IMR-90 (cell line): Measurements from ENCODE around the gene TNS2. TPM values are rescaled to one million over a fixed set of nuclear protein-coding genes. Genes with fewer than 3 reads are reported as not detected.

Experiments used
- ATAC-seq: fragments of 200-7000 bp; cut with Tn5 transposase; 2 replicates; pipeline ENCODE4 v1.9.1; 2020; ENCODE audit warnings: low read depth, mild to moderate bottlenecking, moderate library complexity
- BruUV-seq: library from RNA; stranded (reverse); fragments of 400-500 nt; replicated peaks from 2 replicates; lab custom pipeline; 2021; lab: Mats Ljungman, UMichigan
- CTCF ChIA-PET: fragments of 300-600 bp; formaldehyde crosslinking; extraction: SDS; loops from one replicate; lab custom pipeline; 2021; ENCODE audit warnings: antibody characterized with exemption; lab: Yijun Ruan, JAX
- POLR2A ChIA-PET: fragments of 300-600 bp; sonication (Branson Sonifier 250); formaldehyde crosslinking; loops from one replicate; lab custom pipeline; 2022; ENCODE audit warnings: antibody characterized with exemption; ENCODE audit not compliant: unreplicated experiment; lab: Charles Lee
- DNase-seq: peaks from one replicate; pipeline ENCODE4 v3.0.0; 2013
- H2AFZ ChIP-seq: replicated peaks from 2 replicates; pipeline ENCODE3; 2013; ENCODE audit warnings: low read length, mild to moderate bottlenecking; ENCODE audit not compliant: poor library complexity
- H2AK5ac ChIP-seq: 2 replicates; pipeline ENCODE4 v1.6.1; 2013; ENCODE audit warnings: low read depth, low read length, inconsistent platforms
- H2AK9ac ChIP-seq: replicated peaks from 2 replicates; pipeline ENCODE3; 2013; ENCODE audit warnings: mild to moderate bottlenecking, low read depth, low read length, moderate library complexity; ENCODE audit not compliant: poor library complexity
- H2BK120ac ChIP-seq: 2 replicates; pipeline ENCODE4 v1.6.1; 2013; ENCODE audit warnings: low read depth, low read length, inconsistent platforms
- H2BK15ac ChIP-seq: 3 replicates; pipeline ENCODE4 v1.6.1; 2013; ENCODE audit warnings: low read depth, low read length, inconsistent platforms
- H2BK20ac ChIP-seq: 2 replicates; pipeline ENCODE4 v1.6.1; 2013; ENCODE audit warnings: low read depth, mild to moderate bottlenecking, inconsistent platforms, low read length, moderate library complexity
- H2BK5ac ChIP-seq: 2 replicates; pipeline ENCODE4 v1.6.1; 2013; ENCODE audit warnings: mild to moderate bottlenecking, low read depth, low read length, inconsistent platforms; ENCODE audit not compliant: poor library complexity, severe bottlenecking
- H3K14ac ChIP-seq: replicated peaks from 2 replicates; pipeline ENCODE4 v1.6.1; 2013; ENCODE audit warnings: low read depth, low read length, inconsistent platforms
- H3K18ac ChIP-seq: 2 replicates; pipeline ENCODE4 v1.6.1; 2013; ENCODE audit warnings: low read depth, low read length, control low read depth
- H3K23ac ChIP-seq: 2 replicates; pipeline ENCODE4 v1.6.1; 2013; ENCODE audit warnings: low read depth, low read length, inconsistent platforms
- H3K27ac ChIP-seq: 2 replicates; pipeline ENCODE4 v1.5.1; 2013; ENCODE audit warnings: mild to moderate bottlenecking, control low read depth, low read length; ENCODE audit not compliant: insufficient read depth
- H3K27me3 ChIP-seq: 2 replicates; pipeline ENCODE4 v1.6.1; 2013; ENCODE audit warnings: low read length; ENCODE audit not compliant: control insufficient read depth, insufficient read depth
- H3K36me3 ChIP-seq: 2 replicates; pipeline ENCODE4 v1.6.1; 2013; ENCODE audit warnings: low read length, mixed read lengths; ENCODE audit not compliant: control insufficient read depth, insufficient read depth
- H3K4ac ChIP-seq: 2 replicates; pipeline ENCODE4 v1.6.1; 2013; ENCODE audit warnings: low read depth, low read length, inconsistent platforms
- H3K4me1 ChIP-seq: 2 replicates; pipeline ENCODE4 v1.6.1; 2013; ENCODE audit warnings: low read length, mixed read lengths; ENCODE audit not compliant: control insufficient read depth, insufficient read depth
- H3K4me2 ChIP-seq: 2 replicates; pipeline ENCODE4 v1.6.1; 2013; ENCODE audit warnings: low read depth, mild to moderate bottlenecking, control low read depth, low read length, moderate library complexity
- H3K4me3 ChIP-seq: 2 replicates; pipeline ENCODE4 v1.5.1; 2013; ENCODE audit warnings: low read depth, mild to moderate bottlenecking, control low read depth, low read length, moderate library complexity; ENCODE audit not compliant: insufficient read depth
- H3K56ac ChIP-seq: 2 replicates; pipeline ENCODE4 v1.6.1; 2013; ENCODE audit warnings: low read length, inconsistent platforms; ENCODE audit not compliant: insufficient read depth; ENCODE audit errors: extremely low read depth
- H3K79me1 ChIP-seq, 2 experiments: 2 replicates each; pipeline ENCODE4 v1.6.1; 2013; ENCODE audit warnings: low read length in 2 of 2, inconsistent platforms in 1 of 2, low read depth in 1 of 2
- H3K9ac ChIP-seq: 2 replicates; pipeline ENCODE4 v1.6.1; 2013; ENCODE audit warnings: low read depth, low read length, control low read depth
- H3K9me1 ChIP-seq: 2 replicates; pipeline ENCODE4 v1.6.1; 2013; ENCODE audit warnings: low read length, inconsistent platforms; ENCODE audit not compliant: insufficient read depth
- H3K9me3 ChIP-seq: 2 replicates; pipeline ENCODE4 v1.6.1; 2013; ENCODE audit warnings: low read length; ENCODE audit not compliant: control insufficient read depth, insufficient read depth
- H4K20me1 ChIP-seq: 2 replicates; pipeline ENCODE4 v1.6.1; 2013; ENCODE audit warnings: low read length, inconsistent platforms; ENCODE audit not compliant: insufficient read depth
- H4K5ac ChIP-seq: 2 replicates; pipeline ENCODE4 v1.6.1; 2013; ENCODE audit warnings: mild to moderate bottlenecking, low read depth, low read length, control low read depth
- H4K8ac ChIP-seq, 2 experiments: 2 replicates each; pipeline ENCODE4 v1.6.1; 2013; ENCODE audit warnings: low read depth in 2 of 2, low read length in 2 of 2, control low read depth in 1 of 2, inconsistent platforms in 1 of 2
- H4K91ac ChIP-seq: 2 replicates; pipeline ENCODE4 v1.6.1; 2013; ENCODE audit warnings: low read depth, low read length, inconsistent platforms; ENCODE audit not compliant: insufficient read depth
- BHLHE40 ChIP-seq: fragments of 150-350 bp; IDR thresholded peaks from 2 replicates; pipeline ENCODE4 v1.6.1; 2016; ENCODE audit warnings: mild to moderate bottlenecking, low read depth, low read length
- CEBPB ChIP-seq: IDR thresholded peaks from 2 replicates; pipeline ENCODE4 v1.6.1; 2012; ENCODE audit warnings: low read depth, low read length, improper control_type of control experiment
- CHD1 ChIP-seq: IDR thresholded peaks from 2 replicates; pipeline ENCODE4 v1.6.1; 2012; ENCODE audit warnings: low read depth, low read length, improper control_type of control experiment
- CTCF ChIP-seq: conservative IDR thresholded peaks from 2 replicates; pipeline ENCODE4 v1.5.1; 2012; ENCODE audit warnings: mild to moderate bottlenecking, low read depth, low read length, improper control_type of control experiment
- FOS ChIP-seq: fragments of 150-350 bp; IDR thresholded peaks from 2 replicates; pipeline ENCODE4 v1.6.1; 2016; ENCODE audit warnings: low read depth, low read length
- MAFK ChIP-seq: IDR thresholded peaks from 2 replicates; pipeline ENCODE4 v1.6.1; 2012; ENCODE audit warnings: low read depth, low read length, improper control_type of control experiment
- MAZ ChIP-seq: IDR thresholded peaks from 2 replicates; pipeline ENCODE4 v1.6.1; 2012; ENCODE audit warnings: low read depth, mild to moderate bottlenecking, low read length, improper control_type of control experiment, moderate library complexity, borderline replicate concordance
- MXI1 ChIP-seq: IDR thresholded peaks from 2 replicates; pipeline ENCODE4 v1.6.1; 2012; ENCODE audit warnings: low read depth, mild to moderate bottlenecking, low read length, moderate library complexity, borderline replicate concordance
- NFE2L2 ChIP-seq: fragments of 150-350 bp; IDR thresholded peaks from 2 replicates; pipeline ENCODE4 v1.6.1; 2016; ENCODE audit warnings: low read depth, mild to moderate bottlenecking, low read length
- POLR2A ChIP-seq: IDR thresholded peaks from 2 replicates; pipeline ENCODE4 v1.6.1; 2012; ENCODE audit warnings: mild to moderate bottlenecking, low read depth, low read length
- RAD21 ChIP-seq: IDR thresholded peaks from 2 replicates; pipeline ENCODE4 v1.6.1; 2012; ENCODE audit warnings: low read length, improper control_type of control experiment
- RCOR1 ChIP-seq: IDR thresholded peaks from 2 replicates; pipeline ENCODE4 v1.6.1; 2012; ENCODE audit warnings: mild to moderate bottlenecking, low read length, improper control_type of control experiment; ENCODE audit not compliant: insufficient replicate concordance
- RFX5 ChIP-seq: IDR thresholded peaks from 2 replicates; pipeline ENCODE4 v1.8.0; 2012; ENCODE audit warnings: low read depth, mild to moderate bottlenecking, low read length, moderate library complexity
- SMC3 ChIP-seq: fragments of 150-350 bp; IDR thresholded peaks from 2 replicates; pipeline ENCODE4 v1.6.1; 2016; ENCODE audit warnings: low read depth, mild to moderate bottlenecking, antibody characterized with exemption, low read length, moderate library complexity
- WGBS, 2 experiments: methylation state at CpG; one replicate each; pipeline versions ENCODE4 v1.1.5 to v1.1.7; 2013; ENCODE audit warnings: missing lambda C conversion rate in 2 of 2; ENCODE audit not compliant: insufficient read length in 1 of 2; ENCODE audit errors: extremely low coverage in 2 of 2; 5-methylcytosine and 5-hydroxymethylcytosine counted together
- dilution Hi-C: fragments of 300-500 bp; cut with HindIII; formaldehyde crosslinking; loops from one replicate; pipeline ENCODE4 v1.14.3; 2018; ENCODE audit warnings: low sequenced_read_pairs; ENCODE audit not compliant: unreplicated experiment
- in situ Hi-C: fragments of 300-500 bp; cut with MboI; formaldehyde crosslinking; loops from 3 replicates; pipeline ENCODE4 v1.14.3; 2019; ENCODE audit warnings: low sequenced_read_pairs, inconsistent platforms, mixed read lengths
- intact Hi-C: fragments of 100-400 bp; cut with micrococcal nuclease; formaldehyde crosslinking; loops from 2 replicates; pipeline ENCODE4 v1.10.0; 2022
- polyA plus RNA-seq, 3 experiments: library from polyadenylated mRNA; depleted of rRNA; stranded (reverse); fragments of >200 nt; gene quantifications; 2 replicates each; pipeline ENCODE4 v1.2.3, GENCODE V29; 2012; ENCODE audit warnings: low replicate concordance in 1 of 3
- total RNA-seq: library from RNA; depleted of rRNA; stranded (reverse); fragments of >200 nt; gene quantifications from 2 replicates; pipeline ENCODE4 v1.2.3, GENCODE V29; 2012
- TF ChIP-seq, protein P1 (sequence below): fragments of 150-350 bp; IDR thresholded peaks from 2 replicates; pipeline ENCODE4 v1.6.1; 2017; ENCODE audit warnings: mild to moderate bottlenecking, antibody characterized with exemption, low read length, low read depth
- TF ChIP-seq, protein P2 (sequence below): fragments of 150-350 bp; IDR thresholded peaks from 2 replicates; pipeline ENCODE4 v1.6.1; 2016; ENCODE audit warnings: low read depth, mild to moderate bottlenecking, low read length, moderate library complexity, borderline replicate concordance

TNS2 gene
- total and polyA plus RNA-seq, 2 of the 4 experiments (the other 2 are of a cell fraction) = 10.4 to 67.2 TPM

DNA sequence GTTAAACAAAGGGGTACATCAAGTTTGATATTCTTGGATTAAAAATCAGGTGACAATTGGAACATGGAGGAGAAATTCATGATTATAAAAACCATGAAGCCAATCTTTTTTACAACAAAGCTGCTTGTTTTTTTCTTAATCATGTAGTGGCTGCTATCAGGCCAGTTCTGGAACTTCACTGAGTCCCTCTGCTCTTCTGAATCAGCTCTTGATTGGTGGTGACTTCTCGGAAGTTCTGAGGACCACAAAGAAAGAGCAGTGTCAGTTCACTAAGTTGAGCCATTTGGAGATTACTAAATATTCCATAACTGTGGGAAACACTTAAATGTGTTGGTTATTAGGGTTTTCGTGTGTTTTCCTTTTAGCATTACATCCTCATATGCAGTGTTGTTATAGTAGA is 35.2 kb upstream of the TNS2 start:
- Histone ChIP-seq H3K9me1 (no peaks in the 10 kb centered on the region; the same call in none of the 2 replicates), H3K79me1 (peaks cover 15 to 52% of the 10 kb centered on the region in 2 experiments), H4K8ac (no peak overlapping the region), H3K4ac (no peak overlapping the region), H3K4me1 (no peaks in the 10 kb centered on the region), H3K36me3 (peaks cover 35% of the 10 kb centered on the region), H4K5ac (no peak overlapping the region), H3K23ac (0 out of 2 replicates have a peak overlapping the region, but pooled peaks have one; percentile 3), H4K91ac (no peak overlapping the region), H2AK9ac (no peak overlapping the region), H3K18ac (no peak overlapping the region), H3K4me2 (no peak overlapping the region), H3K4me3 (no peak overlapping the region), H2BK20ac (no peak overlapping the region), H2BK15ac (no peak overlapping the region), H2BK5ac (no peak overlapping the region), H2AFZ (no peak overlapping the region), H3K27me3 (no peaks in the 10 kb centered on the region), H3K14ac (no peak overlapping the region), H2AK5ac (no peak overlapping the region), H3K27ac (no peak overlapping the region), H3K9ac (no peak overlapping the region), H3K56ac (no peak overlapping the region), H4K20me1 (peaks cover 73% of the 10 kb centered on the region), H3K9me3 (no peaks in the 10 kb centered on the region), H2BK120ac (no peak overlapping the region)
- BruUV-seq = no TSS peak
- intact Hi-C loops = no loop called here
- dilution Hi-C loops = no loop called here
- TF ChIP-seq CEBPB = no peak
- TF ChIP-seq CHD1 = no peak
- TF ChIP-seq MAFK = no peak
- no peak for TF ChIP-seq MXI1
- no peak for TF ChIP-seq RAD21
- TF ChIP-seq RFX5 = no peak
- TF ChIP-seq BHLHE40 = no peak
- no peak for TF ChIP-seq POLR2A
- no peak for TF ChIP-seq FOS
- TF ChIP-seq SMC3 = no peak
- TF ChIP-seq RCOR1 = no peak
- no peak for TF ChIP-seq NFE2L2
- TF ChIP-seq, protein P1, sequence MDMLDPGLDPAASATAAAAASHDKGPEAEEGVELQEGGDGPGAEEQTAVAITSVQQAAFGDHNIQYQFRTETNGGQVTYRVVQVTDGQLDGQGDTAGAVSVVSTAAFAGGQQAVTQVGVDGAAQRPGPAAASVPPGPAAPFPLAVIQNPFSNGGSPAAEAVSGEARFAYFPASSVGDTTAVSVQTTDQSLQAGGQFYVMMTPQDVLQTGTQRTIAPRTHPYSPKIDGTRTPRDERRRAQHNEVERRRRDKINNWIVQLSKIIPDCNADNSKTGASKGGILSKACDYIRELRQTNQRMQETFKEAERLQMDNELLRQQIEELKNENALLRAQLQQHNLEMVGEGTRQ = no peak
- TF ChIP-seq, protein P2, sequence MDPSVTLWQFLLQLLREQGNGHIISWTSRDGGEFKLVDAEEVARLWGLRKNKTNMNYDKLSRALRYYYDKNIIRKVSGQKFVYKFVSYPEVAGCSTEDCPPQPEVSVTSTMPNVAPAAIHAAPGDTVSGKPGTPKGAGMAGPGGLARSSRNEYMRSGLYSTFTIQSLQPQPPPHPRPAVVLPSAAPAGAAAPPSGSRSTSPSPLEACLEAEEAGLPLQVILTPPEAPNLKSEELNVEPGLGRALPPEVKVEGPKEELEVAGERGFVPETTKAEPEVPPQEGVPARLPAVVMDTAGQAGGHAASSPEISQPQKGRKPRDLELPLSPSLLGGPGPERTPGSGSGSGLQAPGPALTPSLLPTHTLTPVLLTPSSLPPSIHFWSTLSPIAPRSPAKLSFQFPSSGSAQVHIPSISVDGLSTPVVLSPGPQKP = no peak
- no peak for TF ChIP-seq MAZ
- no peak for TF ChIP-seq CTCF
- no CpG with 5 or more reads among the region's 2 CpGs for WGBS, 2 experiments
- ChIA-PET POLR2A (no interaction called here), CTCF (no interaction called here)
- no peak for DNase-seq
- in situ Hi-C loops = no loop called here
- ATAC-seq = no peak
